Measurements from ENCODE around the gene ACTBL2.
"Not testable (repeated sequence)": the region's sequence is repeated elsewhere in the genome, so short reads cannot be mapped to it uniquely, and the experiment has no call there.

Gene ACTBL2

DNA sequence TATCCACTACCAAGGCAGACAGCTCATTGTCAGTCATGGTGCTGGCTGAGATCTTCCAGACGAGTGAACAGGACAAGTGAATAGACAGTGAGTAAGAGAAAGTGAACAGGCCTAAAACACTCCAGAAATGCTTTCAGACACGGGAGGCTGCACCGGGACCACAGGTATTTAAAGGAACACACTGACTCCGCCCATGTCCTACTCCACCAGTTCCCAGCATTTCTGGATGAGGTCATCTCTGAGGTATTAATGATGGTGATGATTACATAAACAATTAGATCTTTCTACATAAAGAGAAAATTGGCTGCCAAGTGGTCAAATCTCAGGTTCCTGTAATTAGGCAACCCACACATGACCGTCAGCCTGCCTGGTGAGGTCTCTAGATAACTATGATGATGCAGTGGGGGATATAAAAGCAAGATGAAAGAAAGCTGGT is at the start of gene ACTBL2:
Gene ACTBL2 (minus strand): TSS at position 141 of the 436 bp plus-strand sequence. CDS start 104 bp downstream, at position 37.
- DNase-seq (ENCODE audit: low read depth in 1 of 2, low spot score in 1 of 2) = no peak

DNA sequence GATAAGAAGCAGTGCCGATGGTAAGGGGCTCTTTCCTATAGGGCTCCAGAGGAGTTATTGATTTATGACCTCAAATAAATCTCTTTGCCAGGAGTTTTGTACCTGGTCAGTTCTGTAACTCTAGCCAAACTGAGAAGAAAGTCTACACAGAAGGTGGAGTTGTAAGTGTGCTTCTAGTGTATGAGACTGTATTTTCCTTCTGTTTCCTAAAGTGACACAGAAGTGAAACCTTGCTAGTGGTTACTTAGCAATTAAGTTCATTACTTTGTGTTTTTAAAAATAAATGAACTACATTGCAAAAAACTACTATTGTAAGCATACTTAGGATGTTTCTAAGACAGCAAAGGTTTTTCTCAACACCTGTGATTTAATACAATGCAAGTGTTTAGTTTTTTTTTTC is 48.7 kb upstream of the ACTBL2 start:
- DNase-seq (ENCODE audit: low read depth in 1 of 2, low spot score in 1 of 2) = no peak

DNA sequence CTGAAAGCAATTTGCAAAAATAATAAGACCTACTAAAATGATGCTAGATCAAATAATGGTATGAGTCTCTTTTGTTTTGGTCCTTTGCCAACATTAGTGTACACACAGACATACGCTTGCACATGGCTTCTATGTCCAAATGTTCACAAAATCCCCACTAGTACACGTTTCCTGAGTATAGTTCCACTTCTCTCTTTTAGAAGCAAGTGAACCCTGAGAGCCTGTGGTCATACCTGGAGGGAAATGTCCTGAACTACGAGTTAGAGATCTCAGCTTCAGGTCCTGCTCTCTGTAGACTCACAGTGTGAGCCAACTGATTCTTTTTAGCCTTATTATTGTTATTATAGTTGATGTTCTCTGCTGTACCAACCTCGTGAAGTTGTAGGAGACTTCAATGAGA is 47.3 kb upstream of the ACTBL2 start:
- no peak for DNase-seq (ENCODE audit: low read depth in 1 of 2, low spot score in 1 of 2)

DNA sequence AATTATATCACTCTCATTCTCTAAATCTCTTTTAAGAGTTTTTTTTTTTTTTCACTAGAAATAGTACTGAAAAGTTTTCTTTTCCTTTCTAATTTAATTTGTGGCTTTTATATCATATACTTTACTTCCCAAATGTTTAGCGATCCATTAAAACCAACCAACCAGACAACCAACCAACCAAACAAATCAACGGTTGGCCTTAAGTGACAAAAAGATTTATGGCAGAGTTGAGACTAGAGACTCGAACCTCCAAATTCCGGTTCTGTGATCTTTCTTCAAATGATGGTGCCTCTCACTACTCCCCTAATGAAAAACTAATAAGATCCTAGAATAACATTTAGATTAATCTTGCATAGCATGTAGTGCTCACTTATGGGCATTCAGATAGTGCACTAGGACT is 45.3 kb upstream of the ACTBL2 start:
- DNase-seq (ENCODE audit: low read depth in 1 of 2, low spot score in 1 of 2) = no peak

DNA sequence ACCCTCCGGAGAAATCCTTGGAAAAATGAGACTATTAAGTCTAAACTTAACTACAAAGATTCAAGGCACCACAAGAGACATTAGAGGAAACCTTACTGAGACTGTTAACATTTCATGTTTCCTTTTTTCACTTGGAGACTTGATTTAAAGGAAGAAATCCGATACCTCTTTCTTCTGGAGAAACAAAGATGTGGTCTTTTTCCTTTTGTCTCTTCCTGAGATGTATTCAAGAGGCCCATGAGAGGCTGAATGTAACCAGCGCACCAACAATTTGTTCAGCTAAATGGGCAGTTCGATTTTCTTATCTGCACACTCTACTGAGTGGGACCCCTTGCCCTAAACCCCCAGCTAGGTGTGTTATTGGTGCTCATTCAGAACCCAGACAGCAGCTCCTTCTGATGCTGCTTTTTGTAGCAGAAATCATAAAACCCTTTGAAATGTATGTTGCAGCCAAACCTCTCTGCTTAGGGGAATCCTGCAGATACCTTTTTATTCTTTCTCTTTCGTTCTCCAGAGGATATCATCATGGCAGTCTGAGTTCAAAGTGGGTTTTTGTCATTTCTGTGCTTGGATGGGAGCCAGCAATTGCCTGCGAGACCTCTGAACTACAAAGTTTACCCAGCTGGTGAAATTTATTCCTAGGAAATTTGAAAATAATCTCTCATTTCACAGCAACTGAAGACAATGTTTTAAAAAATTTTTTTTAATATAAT is 41.9 kb upstream of the ACTBL2 start:
- DNase-seq (ENCODE audit: low read depth in 1 of 2, low spot score in 1 of 2) = no peak

DNA sequence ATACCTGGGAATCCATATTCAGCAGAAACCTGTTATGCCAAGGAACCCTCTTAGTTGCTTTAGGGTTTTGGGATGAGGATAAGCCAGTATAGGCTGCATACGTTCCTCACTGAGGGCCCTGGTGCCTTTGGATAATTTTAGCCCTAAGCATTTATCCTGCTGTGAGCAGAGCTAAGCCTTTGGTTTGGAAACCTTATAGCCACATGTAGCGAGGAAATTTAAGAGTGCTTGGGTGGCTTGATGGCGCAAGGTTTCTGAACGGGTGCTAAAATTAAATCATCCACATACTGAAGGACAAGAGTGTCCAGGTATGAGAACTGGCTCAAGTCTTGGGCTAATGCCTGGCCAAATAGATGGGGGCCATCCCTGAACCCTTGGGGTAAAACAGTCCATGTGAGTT is 39.9 kb upstream of the ACTBL2 start:
- not testable (repeated sequence) for DNase-seq (ENCODE audit: low read depth in 1 of 2, low spot score in 1 of 2)

DNA sequence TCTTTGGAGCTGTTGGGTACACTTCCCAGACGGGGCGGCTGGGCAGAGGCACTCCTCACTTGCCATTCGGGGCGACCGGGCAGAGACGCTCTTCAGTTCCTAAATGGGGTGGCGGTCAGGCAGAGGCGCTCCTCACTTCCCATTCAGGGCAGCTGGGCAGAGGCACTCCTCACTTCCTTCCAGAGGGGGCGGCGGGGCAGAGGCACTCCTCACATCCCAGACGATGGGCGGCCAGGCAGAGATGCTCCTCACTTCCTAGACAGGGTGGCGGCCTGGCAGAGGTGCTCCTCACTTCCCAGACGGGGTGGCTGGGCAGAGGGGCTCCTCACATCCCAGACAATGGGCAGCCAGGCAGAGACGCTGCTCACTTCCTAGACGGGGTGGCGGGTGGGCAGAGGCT is 35.8 kb upstream of the ACTBL2 start:
- DNase-seq (ENCODE audit: low read depth in 1 of 2, low spot score in 1 of 2) = not testable (repeated sequence)

DNA sequence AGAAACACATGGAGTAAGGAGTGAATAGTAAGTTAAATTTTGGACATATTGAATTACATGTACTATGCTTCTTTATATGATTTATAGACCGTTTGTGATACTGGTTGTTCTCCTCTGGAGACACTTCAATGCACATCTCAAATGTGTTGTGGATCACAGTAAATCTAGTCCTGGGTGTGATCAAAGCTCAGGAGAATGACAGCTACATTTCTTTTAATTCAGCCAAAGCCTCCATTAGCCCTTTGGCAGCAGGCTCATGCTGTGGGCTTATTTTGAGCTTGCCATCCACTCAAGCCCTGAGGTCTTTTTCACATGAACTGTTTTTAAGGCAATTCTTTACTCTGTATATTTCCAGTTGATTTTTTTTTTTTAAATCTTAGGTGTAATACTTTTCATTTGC is 34.6 kb upstream of the ACTBL2 start:
- DNase-seq (ENCODE audit: low read depth in 1 of 2, low spot score in 1 of 2) = no peak

DNA sequence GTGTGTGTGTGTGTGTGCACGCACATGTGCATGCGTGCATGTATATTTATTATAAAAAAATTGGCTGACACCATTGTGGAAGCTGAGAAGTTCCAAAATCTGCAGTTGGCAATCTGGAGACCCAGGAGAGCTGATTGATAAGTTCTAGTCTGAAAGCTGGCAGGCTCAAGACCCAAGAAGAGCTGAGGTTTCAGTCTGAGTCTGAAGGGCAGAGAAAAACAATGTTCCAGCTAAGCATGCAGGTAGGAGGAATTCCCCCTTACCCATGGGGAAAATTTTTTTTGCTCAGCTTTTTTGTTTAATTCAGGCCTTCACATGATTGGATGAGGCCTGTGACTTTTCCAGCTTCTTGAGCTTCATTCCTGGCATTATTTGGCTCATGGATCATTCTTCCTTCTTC is 31.2 kb upstream of the ACTBL2 start:
- DNase-seq (ENCODE audit: low read depth in 1 of 2, low spot score in 1 of 2) = no peak

DNA sequence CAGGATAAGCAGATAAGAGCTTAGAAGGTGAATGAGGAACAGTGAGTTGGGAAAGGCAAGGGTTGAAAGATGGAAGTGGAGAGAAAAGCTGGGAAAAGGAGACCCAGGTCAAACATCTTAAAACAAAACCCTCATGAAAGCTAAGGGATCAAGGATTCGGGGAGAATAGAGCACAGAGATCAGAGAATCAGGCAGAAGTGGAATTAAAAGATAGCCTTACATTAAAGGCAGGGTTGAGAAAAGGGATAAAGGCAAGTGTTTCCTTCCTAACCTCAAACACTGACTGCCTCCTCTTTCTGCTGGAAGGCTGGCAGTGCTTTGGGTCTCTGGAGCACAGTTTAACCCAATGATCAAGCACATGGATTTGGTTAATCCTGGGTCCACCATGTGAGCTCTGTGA is 28.7 kb upstream of the ACTBL2 start:
- no peak for DNase-seq (ENCODE audit: low read depth in 1 of 2, low spot score in 1 of 2)

DNA sequence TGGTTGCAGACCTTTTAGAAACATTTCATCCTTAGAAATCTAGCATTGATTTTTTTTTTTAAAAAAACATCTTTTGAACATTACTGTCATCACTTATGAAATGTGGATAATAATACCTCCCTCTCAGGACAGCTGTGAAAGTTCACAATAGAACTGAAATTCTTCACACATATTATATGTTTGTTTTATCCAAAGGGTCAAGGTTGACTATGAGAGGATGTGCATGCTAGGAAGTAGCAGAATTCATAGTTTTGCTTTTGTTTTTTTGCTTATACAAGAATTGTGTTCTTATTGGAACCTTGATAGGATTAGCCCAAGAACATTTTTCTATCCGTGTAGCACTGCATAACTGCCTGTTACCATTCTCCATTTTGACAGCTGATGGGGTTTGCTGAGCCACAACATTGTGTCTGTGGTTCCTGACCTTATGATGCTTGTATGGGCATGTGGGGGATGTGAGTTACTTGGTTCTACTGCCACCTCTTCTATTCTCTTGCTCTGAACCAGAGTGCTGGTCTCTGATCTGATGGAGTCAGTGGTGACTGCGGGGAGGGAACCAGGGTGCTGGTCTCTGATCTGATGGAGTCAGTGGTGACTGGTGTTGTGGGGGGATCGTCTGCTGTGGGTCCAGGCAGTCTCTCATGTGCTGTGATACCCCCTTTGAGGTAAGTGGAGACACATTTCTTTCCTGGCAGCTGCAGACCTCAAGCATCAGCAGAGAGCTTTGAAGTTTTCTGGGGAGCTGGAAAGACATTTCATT is 27.1 kb upstream of the ACTBL2 start:
- DNase-seq (ENCODE audit: low read depth in 1 of 2, low spot score in 1 of 2) = no peak

DNA sequence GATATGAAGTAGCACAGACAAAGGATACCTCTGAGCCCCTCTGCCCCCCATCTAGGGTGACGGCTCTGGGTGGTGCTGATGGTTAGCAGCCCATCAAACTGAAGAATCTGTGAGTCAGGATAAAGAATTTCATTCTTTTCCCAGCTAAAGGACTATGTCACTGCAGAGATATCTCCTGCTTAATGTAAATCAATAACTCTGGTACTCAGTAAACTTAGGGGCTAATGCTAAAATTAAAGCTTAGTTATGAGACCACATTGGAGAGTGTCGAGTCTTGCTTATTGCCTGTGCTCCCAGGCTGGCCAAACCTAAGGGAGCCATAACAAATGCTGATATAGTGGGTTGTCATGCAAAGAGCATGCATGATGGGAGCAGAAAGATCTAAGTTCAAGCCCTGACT is 25.6 kb upstream of the ACTBL2 start:
- no peak for DNase-seq (ENCODE audit: low read depth in 1 of 2, low spot score in 1 of 2)

DNA sequence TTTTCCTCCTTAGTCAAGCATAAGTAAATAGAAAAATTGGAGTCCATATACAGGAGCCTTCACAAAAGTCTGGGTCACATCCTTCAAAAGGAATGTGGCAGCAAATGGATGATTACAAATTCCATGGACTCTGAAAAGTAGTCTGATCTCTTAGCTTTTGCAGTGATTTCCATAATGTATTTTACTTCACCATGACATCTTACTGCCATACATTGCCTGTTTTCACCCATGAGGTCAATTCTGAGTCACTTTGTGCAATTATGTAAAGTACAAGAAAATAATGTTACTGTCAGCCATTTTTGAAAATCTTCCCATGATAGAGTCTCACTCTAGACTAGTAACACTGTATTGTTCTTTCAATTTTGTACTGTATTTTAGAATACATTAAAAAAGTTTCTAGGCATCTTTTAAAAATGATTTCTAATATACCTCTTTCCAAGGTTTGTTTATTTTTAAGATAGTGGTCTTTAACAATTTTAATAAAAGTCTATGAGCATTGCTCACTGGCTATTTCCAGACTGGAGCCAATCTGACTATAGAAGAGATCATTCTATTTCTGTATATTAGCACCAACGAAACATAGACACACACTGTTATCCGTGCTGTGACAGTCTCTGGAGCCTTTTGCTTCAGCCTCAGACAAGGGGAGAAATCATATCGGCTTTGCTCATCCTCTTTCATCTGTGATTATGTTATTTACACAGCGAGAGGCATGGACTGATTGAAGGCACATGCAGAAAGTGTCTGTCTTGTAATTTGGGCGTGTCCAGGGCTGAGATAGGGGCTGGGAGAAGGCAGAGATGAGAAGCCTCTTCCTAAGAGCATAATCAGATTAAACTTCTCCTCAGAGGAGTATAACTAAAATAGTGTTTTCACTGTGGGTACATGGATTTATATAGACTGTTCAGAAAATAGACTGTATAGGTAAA is 22.9 kb upstream of the ACTBL2 start:
- DNase-seq (ENCODE audit: low read depth in 1 of 2, low spot score in 1 of 2) = no peak

DNA sequence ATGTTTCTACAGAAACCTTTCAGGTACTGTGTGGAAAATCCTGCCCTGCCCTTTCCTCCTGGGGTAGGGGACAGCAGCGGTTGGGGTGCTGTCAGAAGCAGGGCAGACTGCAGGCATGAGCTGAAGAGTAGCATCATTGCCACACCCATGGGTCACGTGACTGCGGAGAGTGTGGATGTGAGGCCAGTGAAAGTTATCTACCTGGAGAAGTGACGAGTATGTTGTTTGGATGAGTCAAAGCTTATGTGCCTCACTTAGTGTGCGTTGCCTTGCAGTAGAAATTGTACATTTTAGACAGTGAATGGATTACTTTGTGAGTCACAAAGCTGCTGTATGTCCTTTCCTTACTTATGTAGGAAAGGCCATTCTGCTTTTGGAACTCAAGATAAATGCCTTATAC is 21.7 kb upstream of the ACTBL2 start:
- no peak for DNase-seq (ENCODE audit: low read depth in 1 of 2, low spot score in 1 of 2)

DNA sequence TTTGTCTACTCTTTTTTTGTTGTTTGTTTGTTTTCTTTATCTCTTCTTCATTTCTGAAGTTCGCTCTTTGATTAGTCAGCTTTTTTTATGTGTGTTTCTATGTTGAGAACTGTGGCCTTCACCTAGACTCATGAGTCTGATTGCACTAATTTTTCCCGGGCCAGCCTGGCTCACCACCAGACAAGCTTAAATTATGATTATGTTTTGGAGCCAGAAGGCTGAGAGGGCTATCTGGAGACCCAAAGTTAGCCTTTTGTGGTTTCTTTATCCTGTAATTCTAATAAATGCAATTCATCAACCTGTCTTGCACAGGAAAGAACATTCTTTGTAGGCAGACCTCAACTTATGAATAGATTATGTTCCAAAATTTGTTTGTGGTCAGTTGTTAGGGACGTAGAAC is 20.8 kb upstream of the ACTBL2 start:
- DNase-seq (ENCODE audit: low read depth in 1 of 2, low spot score in 1 of 2) = no peak

DNA sequence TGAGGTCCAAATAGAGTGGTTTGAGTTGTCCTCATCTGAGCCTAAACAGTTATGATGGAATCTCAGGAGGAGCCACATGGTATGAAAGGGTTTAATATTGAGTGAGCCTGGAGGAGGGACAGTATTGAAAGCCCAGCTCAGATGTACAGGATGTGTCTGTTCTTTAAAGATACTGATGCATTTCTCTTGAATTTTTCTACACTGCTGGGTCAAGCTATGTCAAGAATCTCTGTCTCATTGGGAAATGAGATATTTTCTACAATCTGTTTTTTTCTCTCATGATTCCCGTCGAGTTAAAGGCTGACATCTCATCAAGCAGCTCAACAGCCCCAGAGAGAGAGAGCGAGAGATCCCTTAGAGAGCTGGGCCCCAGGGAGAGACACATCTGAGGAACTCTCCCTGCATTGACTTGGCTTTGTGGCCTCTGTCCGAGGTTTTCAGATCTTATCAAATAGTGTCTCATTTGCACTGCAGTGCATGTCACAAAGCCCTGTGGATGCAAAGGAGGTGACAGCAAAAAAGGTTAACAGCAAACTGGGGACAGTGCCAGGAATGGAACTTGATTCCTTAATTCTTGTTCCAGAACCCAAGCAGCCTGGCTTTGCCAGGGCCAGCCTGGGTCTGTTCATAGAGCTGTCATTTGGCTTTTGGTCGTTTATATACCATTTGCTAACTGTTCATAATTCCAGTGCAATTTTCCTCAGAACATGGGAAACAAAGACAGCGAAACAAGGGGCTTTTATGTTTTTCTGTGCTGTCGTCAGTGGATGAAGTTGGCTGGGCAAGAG is 19.0 kb upstream of the ACTBL2 start:
- no peak for DNase-seq (ENCODE audit: low read depth in 1 of 2, low spot score in 1 of 2)

DNA sequence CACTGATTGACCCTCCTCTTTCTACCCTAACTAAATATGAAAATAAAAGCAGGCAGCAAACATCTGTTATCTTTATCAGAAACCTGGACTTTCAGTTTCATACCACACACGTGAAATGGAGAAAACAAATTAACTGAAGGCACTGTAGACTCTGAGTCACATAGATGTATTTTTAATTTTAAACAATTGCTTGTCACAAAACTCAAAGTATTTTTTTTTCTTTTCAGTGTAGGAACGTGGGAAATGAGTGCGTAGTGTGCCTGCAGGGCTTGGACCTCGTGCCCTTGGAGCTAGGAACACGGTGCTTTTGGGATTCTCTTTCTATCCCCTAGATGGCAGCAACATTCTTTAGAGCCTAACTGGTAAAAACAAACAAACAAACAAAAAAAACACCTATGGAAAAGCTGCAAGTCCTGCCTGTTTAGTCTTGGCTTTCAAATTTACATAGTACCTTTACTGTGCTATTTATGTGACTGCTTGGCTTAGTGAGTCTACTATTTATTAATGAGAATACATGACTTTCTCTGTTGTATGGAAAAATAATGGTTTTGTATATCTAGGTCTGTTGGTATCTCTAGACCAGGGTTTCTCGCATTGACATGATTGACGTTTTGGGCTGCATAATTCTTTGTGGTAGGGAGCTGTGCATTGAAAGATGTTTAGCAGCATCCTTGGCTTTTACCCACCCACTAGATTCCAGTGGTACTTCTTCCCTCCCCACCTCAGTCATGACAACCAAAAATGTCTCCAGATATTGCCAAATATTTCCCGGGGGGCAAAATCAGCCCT is 16.8 kb upstream of the ACTBL2 start:
- no peak for DNase-seq (ENCODE audit: low read depth in 1 of 2, low spot score in 1 of 2)

DNA sequence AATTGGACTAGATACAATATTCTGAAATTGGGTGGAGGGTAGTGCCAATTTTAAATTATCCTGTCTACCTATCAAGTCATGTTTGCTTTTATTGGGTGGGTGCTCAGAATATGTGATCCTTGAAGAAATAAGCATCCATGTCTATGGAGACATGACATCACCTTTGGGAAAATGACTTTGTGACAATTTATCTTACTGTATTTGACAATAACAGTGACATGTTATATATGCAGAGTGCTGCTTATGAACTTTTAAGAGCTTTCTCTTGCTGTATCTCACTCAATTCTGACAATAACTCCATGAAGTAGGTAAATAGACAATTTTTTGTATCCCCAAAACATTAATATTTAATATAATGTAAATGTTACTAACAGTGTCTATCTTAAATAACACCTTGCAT is 15.1 kb upstream of the ACTBL2 start:
- DNase-seq (ENCODE audit: low read depth in 1 of 2, low spot score in 1 of 2) = no peak

DNA sequence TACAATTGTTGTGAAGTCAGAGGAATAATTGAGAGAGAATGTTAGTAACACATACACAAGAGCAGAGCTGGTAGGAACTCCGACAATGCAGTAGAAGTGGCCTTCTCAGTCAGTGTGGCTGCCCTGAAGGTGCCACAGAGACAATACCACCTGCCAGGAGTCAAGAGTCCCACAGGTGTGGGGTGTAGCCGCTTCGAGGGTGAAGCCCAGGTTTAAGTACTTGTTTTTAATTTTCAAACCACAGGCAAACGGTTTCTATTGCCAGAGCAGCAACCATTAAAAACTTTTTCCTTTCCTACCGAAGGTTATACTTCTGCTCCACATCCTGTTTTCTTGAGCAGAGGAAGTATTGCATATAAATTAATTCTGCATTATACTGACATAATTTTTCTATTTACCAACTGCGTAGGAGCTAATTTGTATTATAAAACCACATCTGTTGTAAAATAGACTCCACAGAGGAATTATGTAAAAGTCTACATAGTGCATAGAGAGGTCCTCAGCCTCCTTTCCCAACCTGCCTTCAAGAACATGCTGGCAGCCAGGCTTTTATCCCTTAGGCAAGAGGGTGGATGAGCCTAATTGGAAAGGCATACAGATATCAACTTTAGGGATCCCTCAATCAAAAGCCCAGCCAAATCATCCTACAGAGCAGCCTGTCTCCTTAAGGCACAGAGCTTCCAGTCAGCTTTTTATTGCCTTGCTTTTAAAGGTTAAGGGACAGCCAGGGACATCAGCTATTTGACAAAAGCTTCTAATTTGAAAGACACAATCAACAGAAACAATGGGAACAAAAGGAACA is 12.9 kb upstream of the ACTBL2 start:
- no peak for DNase-seq (ENCODE audit: low read depth in 1 of 2, low spot score in 1 of 2)
